Fibroblast of skin of scalp (primary cell): ENCODE data around the gene COX20.

Source experiments
- DNase-seq: peaks from one replicate; pipeline ENCODE4 v3.0.0-alpha.2; 2013

COX20 gene

GRCh38 chr1:244854166-244854565 lies 18.7 kb downstream of the COX20 start:
- DNase-seq: no peak

- no peak for DNase-seq
Measured at GRCh38 chr1:244854865-244855578, 19.6 kb downstream of the COX20 start.

GRCh38 chr1:244857761-244858160 lies 22.3 kb downstream of the COX20 start:
- DNase-seq: no peak

- no peak for DNase-seq
Measured at GRCh38 chr1:244858357-244858756, 22.9 kb downstream of the COX20 start.

DNA sequence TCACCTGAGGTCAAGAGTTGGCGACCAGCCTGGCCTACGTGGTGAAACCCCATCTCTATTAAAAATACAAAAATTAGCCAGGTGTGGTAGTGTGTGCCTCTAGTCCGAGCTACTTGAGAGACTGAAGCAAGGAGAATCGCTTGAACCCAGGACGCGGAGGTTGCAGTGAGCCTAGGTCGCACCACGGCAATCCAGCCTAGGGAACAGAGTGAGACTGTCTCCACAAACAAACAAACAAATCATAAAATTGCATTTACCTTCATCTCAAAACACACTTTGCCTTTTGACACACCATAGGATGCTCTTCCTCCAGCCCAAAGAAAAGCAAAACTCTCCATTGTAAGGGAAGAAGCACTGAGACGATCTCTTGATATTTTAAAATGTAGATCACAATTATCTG lies 24.6 kb downstream of the COX20 start:
- DNase-seq: no peak

DNA sequence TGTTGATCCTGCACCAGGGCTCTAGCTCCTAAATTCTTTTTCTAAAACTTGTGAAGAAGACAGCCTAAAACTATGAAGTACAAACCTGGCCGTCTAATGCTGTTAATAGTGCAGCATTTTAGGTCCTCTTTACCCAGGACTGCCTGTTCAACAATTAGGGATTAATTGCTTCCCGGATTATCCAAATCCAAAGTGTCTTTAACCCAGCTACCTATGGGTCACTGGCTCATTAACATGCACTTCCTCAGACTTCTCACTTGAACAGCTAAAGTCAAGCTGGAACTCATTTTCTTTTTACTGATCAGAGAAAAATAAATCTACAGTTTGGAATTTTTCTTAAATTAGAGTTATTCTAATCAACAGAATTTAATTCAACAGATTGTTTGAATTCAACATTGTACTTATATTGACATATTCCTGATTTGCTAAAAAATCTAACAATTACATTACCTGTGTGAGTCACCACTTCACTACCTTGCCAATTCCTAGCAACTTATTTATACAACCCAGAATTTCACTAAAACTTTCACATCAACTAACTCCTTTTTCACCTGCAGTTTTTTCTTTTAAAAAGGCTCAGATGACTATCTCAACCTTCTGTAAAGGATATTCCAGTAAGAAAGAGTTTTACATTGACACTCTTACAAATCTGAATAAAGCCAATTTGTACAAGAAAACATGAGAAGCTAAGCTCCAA lies 25.6 kb downstream of the COX20 start:
- DNase-seq: no peak

GRCh38 chr1:244861683-244862082 lies 26.2 kb downstream of the COX20 start:
- no peak for DNase-seq

DNA sequence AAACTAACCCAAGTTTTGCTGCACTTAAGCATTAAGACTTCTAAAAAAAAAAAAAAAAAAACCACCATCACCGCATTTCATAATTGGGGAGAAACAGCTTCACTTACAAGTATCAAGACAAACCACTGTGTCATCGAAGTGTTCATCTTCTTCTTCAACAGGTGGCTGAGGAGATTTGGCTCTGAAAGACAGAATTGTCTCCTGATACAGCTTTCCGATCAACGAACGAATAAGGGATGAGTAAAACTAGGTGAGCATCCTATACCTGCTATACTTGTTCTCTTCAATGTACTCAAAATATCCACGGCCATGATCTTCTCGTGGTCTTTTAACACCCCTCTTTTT lies 26.9 kb downstream of the COX20 start:
- DNase-seq: no peak

- DNase-seq: peak; percentile 96
Measured at GRCh38 chr1:244862699-244863490, 27.4 kb downstream of the COX20 start.

DNA sequence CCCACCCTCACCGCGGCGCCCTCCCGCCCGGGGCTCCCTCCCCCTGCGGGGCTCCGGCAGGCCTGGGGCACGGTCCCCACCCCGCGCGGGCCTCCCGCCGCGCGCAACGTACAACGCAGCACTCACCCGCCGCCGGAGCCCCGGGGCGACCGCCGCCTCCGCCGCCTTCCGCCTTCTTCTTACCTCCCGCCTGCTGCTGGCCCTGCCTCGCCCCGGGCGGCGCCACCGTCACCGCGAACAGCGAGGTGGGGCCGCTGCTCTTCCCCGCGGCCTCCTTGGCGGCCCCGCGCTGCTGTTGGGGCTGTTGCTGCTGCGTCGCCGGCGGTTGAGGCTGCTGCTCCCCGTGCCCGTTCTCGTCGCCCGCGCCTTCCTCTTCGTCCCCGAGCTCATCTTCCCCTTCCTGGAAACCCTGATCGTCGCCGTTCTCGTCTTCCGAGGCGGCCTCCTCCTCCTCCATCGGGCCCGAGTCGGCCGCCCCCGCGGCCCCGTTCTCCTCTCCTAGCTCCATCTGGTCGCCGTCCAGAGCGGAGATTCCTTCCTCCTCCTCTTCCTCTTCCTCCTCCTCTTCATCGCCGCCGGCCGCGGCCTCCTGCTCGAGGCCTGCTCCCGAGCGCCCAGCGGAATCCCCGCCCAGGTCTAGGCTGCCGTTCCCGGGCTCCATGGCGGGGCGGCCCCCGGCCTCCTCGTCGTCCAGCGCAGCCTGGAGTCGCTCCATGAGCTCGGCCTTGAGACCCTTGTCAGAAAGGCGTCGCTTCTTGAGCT lies 28.2 kb downstream of the COX20 start:
- DNase-seq: no peak

DNA sequence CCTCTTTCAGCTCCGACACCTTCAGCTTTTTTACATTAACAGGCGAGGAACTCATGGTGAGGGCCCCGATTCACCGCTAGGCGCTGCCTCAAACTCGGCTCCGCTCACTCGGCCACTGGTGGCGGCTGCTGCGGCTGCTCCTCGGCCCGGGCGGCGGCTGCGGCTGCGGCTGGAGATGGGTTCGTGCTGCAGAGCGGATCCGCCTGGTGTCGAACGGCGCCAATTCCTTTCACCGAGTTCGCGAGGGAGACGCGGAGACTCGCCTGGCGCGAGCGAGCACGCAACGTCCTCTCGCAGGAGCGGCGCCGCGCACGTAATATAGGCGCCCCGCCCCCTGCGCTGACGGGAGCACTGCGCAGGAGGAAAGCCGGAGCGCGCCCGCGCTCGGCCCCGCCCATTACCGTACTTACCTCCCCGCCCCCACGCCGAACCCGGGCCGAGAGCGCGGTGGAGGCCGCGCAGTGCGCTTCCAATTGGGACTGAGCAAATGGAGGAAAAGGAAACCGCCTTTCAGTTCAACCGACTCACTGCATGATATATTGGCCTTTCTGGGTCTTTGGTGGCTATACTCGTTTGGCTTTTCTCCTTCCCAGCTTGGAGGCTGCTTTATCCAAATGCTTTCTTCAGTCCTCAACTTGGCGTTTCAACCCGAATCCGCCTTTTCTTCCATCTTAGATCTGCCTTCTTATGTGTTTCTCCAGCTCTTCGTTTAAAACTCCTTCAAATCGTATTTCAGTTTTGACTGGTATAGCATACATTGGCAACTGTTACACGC lies 29.0 kb downstream of the COX20 start, which contains the start of gene HNRNPU:
Gene HNRNPU (minus strand): TSS at position 291 of the 775 bp plus-strand sequence. CDS start 236 bp downstream, at position 55.
- DNase-seq: peak; percentile 98

GRCh38 chr1:244865028-244865371 lies 29.5 kb downstream of the COX20 start:
- peak; percentile 29 for DNase-seq

DNA sequence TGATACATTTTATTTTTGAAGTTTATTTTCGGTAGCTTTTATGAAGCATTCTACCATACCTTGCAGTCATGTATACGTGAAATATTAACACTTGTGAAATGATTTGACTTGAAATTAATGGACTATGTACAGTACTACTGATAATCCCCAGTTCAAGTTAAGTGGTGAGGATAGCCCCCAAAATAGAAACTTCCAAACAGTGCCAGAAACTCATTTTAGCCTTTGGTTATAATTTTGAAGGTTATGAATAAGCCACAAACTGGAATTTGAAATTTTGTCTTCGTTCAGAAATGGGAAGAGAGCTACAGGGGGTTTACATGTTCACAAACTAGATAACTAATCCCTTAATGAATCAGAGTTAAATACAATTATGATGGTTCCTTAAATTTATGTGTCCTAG lies 30.4 kb downstream of the COX20 start:
- no peak for DNase-seq

DNA sequence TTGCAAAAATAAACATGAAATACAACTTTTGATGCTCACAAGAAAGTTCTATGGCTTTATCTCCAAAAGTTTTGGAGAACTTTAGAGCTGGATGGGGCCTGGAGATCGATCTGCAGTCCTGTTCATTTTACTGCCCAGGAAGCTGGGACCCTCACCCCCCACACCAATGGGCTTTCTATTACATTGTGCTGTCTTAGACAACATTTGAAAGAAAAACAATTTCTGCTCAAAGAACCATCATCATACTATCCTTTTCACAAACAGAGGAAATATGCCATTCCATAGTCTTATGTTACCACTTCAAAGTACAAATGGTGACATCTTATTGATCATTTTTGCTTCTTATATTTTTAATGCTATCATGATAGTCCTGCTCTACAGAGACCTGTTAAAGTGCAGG lies 30.9 kb downstream of the COX20 start:
- DNase-seq: no peak

GRCh38 chr1:244868484-244869363 lies 33.3 kb downstream of the COX20 start:
- DNase-seq: no peak

- DNase-seq: no peak
Measured at GRCh38 chr1:244869364-244869827, 33.9 kb downstream of the COX20 start.

GRCh38 chr1:244869950-244870349 lies 34.5 kb downstream of the COX20 start:
- DNase-seq: no peak

- DNase-seq: no peak
Measured at GRCh38 chr1:244874974-244875579, 39.6 kb downstream of the COX20 start.

DNA sequence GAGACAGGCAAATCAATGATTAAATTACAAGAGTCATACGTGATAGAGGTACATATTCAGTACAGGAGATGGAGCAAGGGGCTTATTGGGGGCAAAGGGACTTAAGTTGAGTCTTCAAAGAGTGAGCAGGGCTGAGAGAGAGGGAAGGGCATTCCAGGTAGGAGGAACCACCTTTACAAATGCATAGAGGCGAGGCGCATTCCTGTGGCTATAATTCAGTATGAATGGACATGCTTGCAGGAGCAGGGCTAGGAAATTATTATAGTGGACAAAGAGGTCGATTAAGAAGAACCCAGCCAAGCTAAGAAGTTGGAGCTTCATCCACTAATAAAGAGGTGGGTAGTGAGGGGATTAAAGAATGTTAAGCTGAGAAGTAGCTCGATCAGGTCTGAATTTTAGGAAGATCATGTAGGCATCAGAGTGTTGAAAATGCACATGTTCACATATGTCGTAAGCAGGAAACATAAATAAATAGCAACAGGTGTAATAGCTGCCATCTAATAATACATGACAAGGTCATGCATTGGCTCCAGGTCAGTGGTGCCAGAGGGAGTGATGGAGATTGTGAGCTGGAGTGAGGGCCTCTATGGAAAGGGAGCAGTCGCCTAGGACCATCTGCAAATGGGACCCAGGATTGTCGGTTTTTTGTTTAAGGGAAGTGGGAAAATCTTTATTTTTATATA lies 40.9 kb downstream of the COX20 start:
- DNase-seq: no peak

- no peak for DNase-seq
Measured at GRCh38 chr1:244878681-244879080, 43.2 kb downstream of the COX20 start.
